A673 (cell line): Measurements from ENCODE around the gene HS6ST3. TPM values are rescaled to one million over a fixed set of nuclear protein-coding genes. Genes with fewer than 3 reads are reported as not detected.

ENCODE experiments used
- BruUV-seq: library from RNA; stranded (reverse); fragments of 400-500 nt; replicated peaks from 2 replicates; lab custom pipeline; 2021; lab: Mats Ljungman, UMichigan
- CTCF ChIA-PET: fragments of 300-600 bp; sonication (Branson Sonifier 250); formaldehyde crosslinking; loops from one replicate; lab custom pipeline; 2022; ENCODE audit warnings: antibody characterized with exemption; lab: Charles Lee
- POLR2A ChIA-PET: fragments of 300-600 bp; sonication (Branson Sonifier 250); formaldehyde crosslinking; loops from one replicate; lab custom pipeline; 2022; ENCODE audit warnings: antibody characterized with exemption; ENCODE audit not compliant: low non-redundant PET; lab: Charles Lee
- DNase-seq: peaks from one replicate; pipeline ENCODE4 v3.0.0-alpha.2; 2015; ENCODE audit warnings: low spot score
- H3K27ac ChIP-seq: fragments of 200-600 bp; sonication (generic); 2 replicates; pipeline ENCODE4 v1.5.1; 2016; ENCODE audit warnings: mixed run types, low read depth, mild to moderate bottlenecking, mixed read lengths, antibody characterized with exemption, low read length; ENCODE audit not compliant: poor library complexity, severe bottlenecking
- H3K27me3 ChIP-seq: fragments of 200-600 bp; sonication (generic); replicated peaks from 2 replicates; pipeline ENCODE4 v1.6.1; 2017; ENCODE audit warnings: mixed run types, low read depth, mild to moderate bottlenecking, mixed read lengths, antibody characterized with exemption, low read length; ENCODE audit not compliant: insufficient read depth, poor library complexity
- H3K36me3 ChIP-seq: fragments of 200-600 bp; sonication (generic); 2 replicates; pipeline ENCODE4 v1.6.1; 2016; ENCODE audit warnings: mixed run types, mild to moderate bottlenecking, mixed read lengths, antibody characterized with exemption, low read length; ENCODE audit not compliant: insufficient read depth, poor library complexity, severe bottlenecking
- H3K4me1 ChIP-seq: fragments of 200-600 bp; sonication (generic); 2 replicates; pipeline ENCODE4 v1.6.1; 2017; ENCODE audit warnings: mixed run types, mild to moderate bottlenecking, mixed read lengths, antibody characterized with exemption, low read length; ENCODE audit not compliant: insufficient read depth, poor library complexity, severe bottlenecking
- H3K4me3 ChIP-seq: fragments of 200-600 bp; sonication (generic); 2 replicates; pipeline ENCODE4 v1.5.1; 2016; ENCODE audit warnings: low read depth, mixed run types, mild to moderate bottlenecking, mixed read lengths, low read length; ENCODE audit not compliant: poor library complexity, severe bottlenecking
- H3K9me3 ChIP-seq: fragments of 200-600 bp; sonication (generic); 2 replicates; pipeline ENCODE4 v1.6.1; 2016; ENCODE audit warnings: mixed run types, low read depth, mild to moderate bottlenecking, mixed read lengths, antibody characterized with exemption, low read length; ENCODE audit not compliant: poor library complexity, severe bottlenecking
- CTCF ChIP-seq: fragments of 300-800, 200-600 bp; sonication (generic); conservative IDR thresholded peaks from 2 replicates; pipeline ENCODE4 v1.5.1; 2017; ENCODE audit warnings: low read depth, mild to moderate bottlenecking, antibody characterized with exemption, low read length, moderate library complexity, mixed read lengths
- EZH2 ChIP-seq: fragments of 200-600 bp; sonication (generic); IDR thresholded peaks from 2 replicates; pipeline ENCODE4 v1.6.1; 2017; ENCODE audit warnings: borderline replicate concordance, low read depth, mild to moderate bottlenecking, mixed read lengths, antibody characterized with exemption, low read length; ENCODE audit not compliant: poor library complexity, severe bottlenecking
- intact Hi-C: fragments of 100-400 bp; cut with micrococcal nuclease; formaldehyde crosslinking; loops from one replicate; pipeline ENCODE4 v1.10.0; 2022; ENCODE audit not compliant: unreplicated experiment
- total RNA-seq: library from RNA; stranded (reverse); gene quantifications from 2 replicates; pipeline ENCODE4 v1.2.3, GENCODE V29; 2021

Gene HS6ST3
- total RNA-seq, 1 experiment from 2014 or later: not detected

GRCh38 chr13:96810104-96810503 is 720.2 kb downstream of the HS6ST3 start:
- no peaks in the 10 kb centered on the region for H3K36me3 ChIP-seq
- no peak overlapping the region for H3K27ac ChIP-seq
- no peaks in the 10 kb centered on the region for H3K9me3 ChIP-seq
- CTCF ChIA-PET: no interaction called here
- intact Hi-C loops: loop anchor here (10.0 kb wide), 1 partner anchor 1185 kb away; no protein-coding TSS in a partner anchor
- no TSS peak for BruUV-seq
- no peaks in the 10 kb centered on the region for H3K4me1 ChIP-seq
- no peak for DNase-seq
- POLR2A ChIA-PET: no interaction called here
- TF ChIP-seq CTCF (no peak), EZH2 (no peak)
- H3K4me3 ChIP-seq: no peak overlapping the region
- H3K27me3 ChIP-seq: no peaks in the 10 kb centered on the region

DNA sequence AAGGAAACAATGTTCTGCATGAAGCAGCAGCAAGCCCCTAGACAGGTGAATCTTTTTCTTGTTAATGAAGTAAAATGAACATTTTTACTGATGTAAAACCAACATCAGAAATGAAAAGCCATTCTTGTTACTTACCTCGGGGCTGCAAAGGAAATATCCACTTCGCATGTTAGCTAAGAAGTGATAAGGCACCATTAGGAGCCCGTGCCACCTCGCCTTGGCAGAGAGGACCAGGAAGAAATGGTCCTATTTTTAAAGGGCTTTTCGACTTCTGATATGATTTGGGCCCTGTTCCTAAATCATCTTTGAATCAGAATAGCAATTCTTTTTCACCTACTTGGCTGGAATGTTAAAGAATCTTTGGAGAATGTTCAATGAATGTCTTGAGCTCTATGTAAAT is 721.1 kb downstream of the HS6ST3 start:
- ChIA-PET POLR2A (no interaction called here), CTCF (no interaction called here)
- H3K27me3 ChIP-seq: no peaks in the 10 kb centered on the region
- BruUV-seq: no TSS peak
- no peaks in the 10 kb centered on the region for H3K4me1 ChIP-seq
- TF ChIP-seq CTCF: no peak
- no peak for TF ChIP-seq EZH2
- H3K27ac ChIP-seq: no peak overlapping the region
- no peaks in the 10 kb centered on the region for H3K9me3 ChIP-seq
- intact Hi-C loops: loop anchor here (10.0 kb wide), 1 partner anchor 1186 kb away; no protein-coding TSS in a partner anchor
- H3K4me3 ChIP-seq: no peak overlapping the region
- no peak for DNase-seq
- no peaks in the 10 kb centered on the region for H3K36me3 ChIP-seq

- no TSS peak for BruUV-seq
- CTCF ChIA-PET: no interaction called here
Observed at GRCh38 chr13:96816261-96816660, 726.4 kb downstream of the HS6ST3 start.

More at GRCh38 chr13:96816261-96816660, 726.4 kb downstream of the HS6ST3 start:
- Histone ChIP-seq H3K27ac (no peak overlapping the region), H3K9me3 (no peaks in the 10 kb centered on the region), H3K36me3 (no peaks in the 10 kb centered on the region), H3K4me3 (no peak overlapping the region), H3K4me1 (no peaks in the 10 kb centered on the region), H3K27me3 (no peaks in the 10 kb centered on the region)
- POLR2A ChIA-PET: no interaction called here
- TF ChIP-seq EZH2: no peak
- no peak for TF ChIP-seq CTCF
- DNase-seq: no peak
- intact Hi-C loops: loop anchor here (2.0 to 10.0 kb wide), 3 partner anchors 674 to 1191 kb away; no protein-coding TSS in a partner anchor
